ENCODE measurements around the gene NMNAT2.

- no peak for TF ChIP-seq SIN3A (IDR thresholded peaks at IDR 0.05; ENCODE audit: borderline replicate concordance, insufficient read depth, low read length)
- no peak for TF ChIP-seq POLR2AphosphoS5 (IDR thresholded peaks at IDR 0.05; ENCODE audit: low read depth, low read length)
- no peak for TF ChIP-seq TAF1 (IDR thresholded peaks at IDR 0.05; ENCODE audit: borderline replicate concordance, insufficient read depth, low read length)
- TF ChIP-seq REST (IDR thresholded peaks at IDR 0.05; ENCODE audit: insufficient read depth in 1 of 2, low read depth in 2 of 2, low read length in 2 of 2): no peak
- TF ChIP-seq FOXP2 (optimal IDR thresholded peaks at IDR 0.05; ENCODE audit: borderline replicate concordance, extremely low read depth, extremely low read length, insufficient read depth): no peak
Measured at GRCh38 chr1:183313063-183313462, 105.1 kb downstream of the NMNAT2 start.

All from PFSK-1 (cell line).